ENCODE measurements around the gene MTCL1. TPM values are rescaled to one million over a fixed set of nuclear protein-coding genes. Genes with fewer than 3 reads are reported as not detected.

Gene MTCL1
- total and polyA plus RNA-seq, 10 of the 15 experiments (the other 5 are each of a cell fraction or from before 2014, with no cell fraction given) = 0.03 to 0.36 (median 0.13) TPM; not detected in 4

DNA sequence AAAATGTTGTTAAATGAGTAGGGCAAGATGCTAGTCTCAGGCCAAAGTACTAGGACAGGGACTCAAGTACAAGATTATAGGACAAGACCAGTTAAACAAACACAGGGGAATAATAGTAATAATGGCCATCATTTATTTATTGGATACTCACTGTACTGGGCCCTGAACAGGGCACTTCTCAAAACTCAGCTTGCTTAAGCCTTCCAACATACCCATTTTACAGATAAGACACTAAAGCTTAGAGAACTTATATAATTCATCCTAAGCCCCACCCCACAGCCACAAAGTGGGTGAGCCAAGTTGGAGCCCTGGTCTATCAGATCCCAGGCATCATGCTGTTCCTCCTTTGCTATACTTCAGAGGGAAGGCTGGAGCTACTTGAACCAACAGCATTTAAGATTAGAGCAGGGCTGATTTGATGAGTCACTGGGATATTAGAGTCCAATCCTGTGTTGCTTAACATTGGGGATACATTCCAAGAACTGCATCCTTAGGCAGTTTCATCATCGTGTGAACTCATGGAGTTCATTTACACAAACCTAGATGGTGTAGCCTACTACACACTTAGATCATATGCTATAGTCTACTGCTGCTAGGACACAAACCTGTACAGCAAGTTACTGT is 153.6 kb downstream of the MTCL1 start:
- intact Hi-C loops (cut with micrococcal nuclease; ENCODE audit: unreplicated experiment) = no loop called here
- POLR2A ChIA-PET = no interaction called here

More for the DNA sequence above, 153.6 kb downstream of the MTCL1 start:
- no TSS peak for BruUV-seq (replicated peaks)
- H3K4me3 ChIP-seq = no peak overlapping the region
- H3K36me3 ChIP-seq (ENCODE audit: control insufficient read depth in 2 of 2, insufficient read depth in 2 of 2, low read length in 1 of 2) = no peaks in the 10 kb centered on the region
- no peak overlapping the region for H2AFZ ChIP-seq (ENCODE audit: control insufficient read depth, low read depth, low read length)
- RAD21 ChIA-PET (ENCODE audit: unreplicated experiment) = no interaction called here
- no peaks in the 10 kb centered on the region for H3K79me2 ChIP-seq (ENCODE audit: control insufficient read depth, insufficient read depth, low read length)
- SMC1A ChIA-PET (ENCODE audit: uncharacterized antibody, unreplicated experiment) = no interaction called here
- FAIRE-seq (no peak), ATAC-seq (no peak), DNase-seq (ENCODE audit: low read depth, low spot score) (no peak)
- H3K4me2 ChIP-seq (ENCODE audit: control insufficient read depth, insufficient read depth) = no peak overlapping the region
- no peaks in the 10 kb centered on the region for H3K9me3 ChIP-seq (replicated peaks; ENCODE audit: control insufficient read depth, insufficient read depth, low read length)
- H3K9ac ChIP-seq (ENCODE audit: control insufficient read depth, insufficient read depth, low read length) = no peak overlapping the region
- no peaks in the 10 kb centered on the region for H3K27me3 ChIP-seq (replicated peaks in 1 of 2; ENCODE audit: control insufficient read depth in 2 of 2, insufficient read depth in 2 of 2, low read length in 1 of 2)
- H3K4me1 ChIP-seq (ENCODE audit: control insufficient read depth, insufficient read depth, low read length) = no peaks in the 10 kb centered on the region
- in situ Hi-C loops (cut with MboI) = loop anchor here (5.0 kb wide), 1 partner anchor 33 kb away; no protein-coding TSS in a partner anchor
- 11% methylated on average over 1 of the region's 1 CpG for WGBS (ENCODE audit: insufficient coverage, insufficient replicate concordance, low lambda C conversion rate, missing lambda C conversion rate)
- H3K27ac ChIP-seq (ENCODE audit: control insufficient read depth, insufficient read depth) = no peak overlapping the region
- TF ChIP-seq GABPA (IDR thresholded peaks at IDR 0.05; ENCODE audit: low read depth) (no peak), POLR2A (IDR thresholded peaks at IDR 0.05; ENCODE audit: low read depth, low read length) (no peak), NR2F1 (conservative IDR thresholded peaks at IDR 0.05) (no peak), NR2C1 (IDR thresholded peaks at IDR 0.05) (no peak), SUPT20H (IDR thresholded peaks at IDR 0.05; ENCODE audit: borderline replicate concordance, control insufficient read depth, low read depth, low read length) (no peak), NFYB (IDR thresholded peaks at IDR 0.05; ENCODE audit: insufficient read depth, low read depth, low read length) (no peak), SMAD5 (IDR thresholded peaks at IDR 0.05; ENCODE audit: low read depth) (no peak), TARDBP (IDR thresholded peaks at IDR 0.05; ENCODE audit: borderline replicate concordance) (no peak), RFX5 (IDR thresholded peaks at IDR 0.05; ENCODE audit: low read depth, low read length) (no peak), MTA2 (IDR thresholded peaks at IDR 0.05; ENCODE audit: low read depth) (no peak)
- TF ChIP-seq, protein P1, sequence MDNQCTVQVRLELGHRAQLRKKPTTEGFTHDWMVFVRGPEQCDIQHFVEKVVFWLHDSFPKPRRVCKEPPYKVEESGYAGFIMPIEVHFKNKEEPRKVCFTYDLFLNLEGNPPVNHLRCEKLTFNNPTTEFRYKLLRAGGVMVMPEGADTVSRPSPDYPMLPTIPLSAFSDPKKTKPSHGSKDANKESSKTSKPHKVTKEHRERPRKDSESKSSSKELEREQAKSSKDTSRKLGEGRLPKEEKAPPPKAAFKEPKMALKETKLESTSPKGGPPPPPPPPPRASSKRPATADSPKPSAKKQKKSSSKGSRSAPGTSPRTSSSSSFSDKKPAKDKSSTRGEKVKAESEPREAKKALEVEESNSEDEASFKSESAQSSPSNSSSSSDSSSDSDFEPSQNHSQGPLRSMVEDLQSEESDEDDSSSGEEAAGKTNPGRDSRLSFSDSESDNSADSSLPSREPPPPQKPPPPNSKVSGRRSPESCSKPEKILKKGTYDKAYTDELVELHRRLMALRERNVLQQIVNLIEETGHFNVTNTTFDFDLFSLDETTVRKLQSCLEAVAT (IDR thresholded peaks at IDR 0.05) = no peak
- CTCF ChIA-PET = interaction anchor here (1.2 kb wide), 1 partner anchor 129 kb away, joined by 4 read pairs; no protein-coding TSS in a partner anchor
- no peaks in the 10 kb centered on the region for H4K20me1 ChIP-seq (ENCODE audit: control insufficient read depth, insufficient read depth)

All from GM12878 (cell line).